Mesendoderm (in vitro differentiated cells): Measurements from ENCODE around the gene TRAPPC10.

ENCODE experiments used
- DNase-seq: peaks from one replicate; pipeline ENCODE4 v3.0.0; 2013
- H2AK5ac ChIP-seq: 2 replicates; pipeline ENCODE4 v1.6.1; 2013; ENCODE audit warnings: low read length, inconsistent platforms
- H2BK120ac ChIP-seq: 2 replicates; pipeline ENCODE4 v1.6.1; 2013; ENCODE audit warnings: low read depth, mild to moderate bottlenecking, low read length, moderate library complexity, mixed read lengths
- H2BK15ac ChIP-seq: replicated peaks from 2 replicates; pipeline ENCODE4 v1.6.1; 2013; ENCODE audit warnings: low read depth, mild to moderate bottlenecking, moderate library complexity
- H2BK5ac ChIP-seq: 2 replicates; pipeline ENCODE4 v1.6.1; 2013; ENCODE audit warnings: low read length, inconsistent platforms
- H3K18ac ChIP-seq: 2 replicates; pipeline ENCODE4 v1.6.1; 2013; ENCODE audit warnings: mild to moderate bottlenecking, low read length, mixed read lengths
- H3K23ac ChIP-seq: one replicate; pipeline ENCODE4 v1.6.1; 2013; ENCODE audit warnings: low read length
- H3K27ac ChIP-seq: 2 replicates; pipeline ENCODE4 v1.5.1; 2013; ENCODE audit warnings: low read depth, mild to moderate bottlenecking, inconsistent platforms, low read length, moderate library complexity
- H3K27me3 ChIP-seq: 2 replicates; pipeline ENCODE4 v1.6.1; 2013; ENCODE audit warnings: low read length, control low read depth, mild to moderate bottlenecking, inconsistent platforms; ENCODE audit not compliant: insufficient read depth, poor library complexity
- H3K36me3 ChIP-seq: 2 replicates; pipeline ENCODE4 v1.6.1; 2013; ENCODE audit warnings: low read length, inconsistent platforms; ENCODE audit not compliant: control insufficient read depth, insufficient read depth
- H3K4ac ChIP-seq: one replicate; pipeline ENCODE4 v1.6.1; 2013; ENCODE audit warnings: low read depth, mild to moderate bottlenecking, low read length, moderate library complexity
- H3K4me1 ChIP-seq: 2 replicates; pipeline ENCODE4 v1.6.1; 2013; ENCODE audit warnings: low read depth, low read length, inconsistent platforms; ENCODE audit not compliant: control insufficient read depth
- H3K4me2 ChIP-seq: 2 replicates; pipeline ENCODE4 v1.6.1; 2013; ENCODE audit warnings: low read length
- H3K4me3 ChIP-seq: 2 replicates; pipeline ENCODE4 v1.5.1; 2013; ENCODE audit warnings: mild to moderate bottlenecking, low read length
- H3K56ac ChIP-seq: one replicate; pipeline ENCODE4 v1.6.1; 2013; ENCODE audit warnings: low read length
- H3K79me1 ChIP-seq: 2 replicates; pipeline ENCODE4 v1.6.1; 2013; ENCODE audit warnings: low read length, inconsistent platforms
- H3K79me2 ChIP-seq: 2 replicates; pipeline ENCODE4 v1.6.1; 2013; ENCODE audit warnings: mild to moderate bottlenecking, low read length; ENCODE audit not compliant: control insufficient read depth, insufficient read depth
- H3K9ac ChIP-seq: 2 replicates; pipeline ENCODE4 v1.6.1; 2013; ENCODE audit warnings: low read length, inconsistent platforms
- H4K5ac ChIP-seq: one replicate; pipeline ENCODE4 v1.6.1; 2013; ENCODE audit warnings: low read length
- H4K8ac ChIP-seq: one replicate; pipeline ENCODE4 v1.6.1; 2013; ENCODE audit warnings: low read depth, mild to moderate bottlenecking, control low read depth, low read length, moderate library complexity
- WGBS: extraction: QIAGEN DNeasy Blood & Tissue Kit; methylation state at CpG from one replicate; pipeline ENCODE4 v1.1.7; 2013; ENCODE audit warnings: low lambda C conversion rate, missing lambda C conversion rate; ENCODE audit not compliant: insufficient coverage; ENCODE audit errors: extremely low coverage; 5-methylcytosine and 5-hydroxymethylcytosine counted together

TRAPPC10 gene

GRCh38 chr21:44059710-44060109, 47.6 kb downstream of the TRAPPC10 start:
- WGBS, result no CpG with 5 or more reads among the region's 4 CpGs
- Histone ChIP-seq H3K9ac (no peak overlapping the region), H3K4me3 (no peak overlapping the region), H3K79me2 (no peaks in the 10 kb centered on the region), H2BK15ac (no peak overlapping the region), H3K4me2 (no peak overlapping the region), H2BK120ac (no peak overlapping the region), H3K23ac (no peak overlapping the region), H3K27me3 (no peaks in the 10 kb centered on the region), H2BK5ac (no peak overlapping the region), H4K5ac (no peak overlapping the region), H2AK5ac (no peak overlapping the region), H3K36me3 (peaks cover 11% of the 10 kb centered on the region), H3K27ac (no peak overlapping the region), H3K4ac (no peak overlapping the region), H3K4me1 (no peaks in the 10 kb centered on the region), H3K79me1 (peaks cover 6% of the 10 kb centered on the region), H4K8ac (no peak overlapping the region), H3K18ac (no peak overlapping the region), H3K56ac (no peak overlapping the region)
- no peak for DNase-seq

- no peaks in the 10 kb centered on the region for H3K27me3 ChIP-seq
- no peak overlapping the region for H3K4me3 ChIP-seq
- no peak overlapping the region for H4K8ac ChIP-seq
- no peaks in the 10 kb centered on the region for H3K4me1 ChIP-seq
- DNase-seq, result no peak
- H3K4ac ChIP-seq, result no peak overlapping the region
- no peak overlapping the region for H3K9ac ChIP-seq
- no peak overlapping the region for H3K27ac ChIP-seq
- no peak overlapping the region for H3K4me2 ChIP-seq
- H4K5ac ChIP-seq, result no peak overlapping the region
- H2AK5ac ChIP-seq, result no peak overlapping the region
- no peak overlapping the region for H2BK15ac ChIP-seq
- no peak overlapping the region for H2BK5ac ChIP-seq
- peaks cover 11% of the 10 kb centered on the region for H3K36me3 ChIP-seq
- H3K79me2 ChIP-seq, result no peaks in the 10 kb centered on the region
- WGBS, result no CpG with 5 or more reads among the region's 7 CpGs
- peaks cover 5% of the 10 kb centered on the region for H3K79me1 ChIP-seq
- H2BK120ac ChIP-seq, result no peak overlapping the region
- no peak overlapping the region for H3K23ac ChIP-seq
- no peak overlapping the region for H3K56ac ChIP-seq
- no peak overlapping the region for H3K18ac ChIP-seq
Observed at GRCh38 chr21:44062380-44062779, 50.3 kb downstream of the TRAPPC10 start.

- no CpG with 5 or more reads among the region's 19 CpGs for WGBS
- no peak overlapping the region for H2BK15ac ChIP-seq
- no peak for DNase-seq
- no peaks in the 10 kb centered on the region for H3K79me2 ChIP-seq
- H3K4me1 ChIP-seq, result no peaks in the 10 kb centered on the region
- H3K79me1 ChIP-seq, result peaks cover 8% of the 10 kb centered on the region
- H3K9ac ChIP-seq, result no peak overlapping the region
- no peak overlapping the region for H3K27ac ChIP-seq
- H3K56ac ChIP-seq, result no peak overlapping the region
- no peak overlapping the region for H3K4me2 ChIP-seq
- no peaks in the 10 kb centered on the region for H3K27me3 ChIP-seq
- H3K4me3 ChIP-seq, result no peak overlapping the region
- H3K4ac ChIP-seq, result no peak overlapping the region
- no peak overlapping the region for H3K23ac ChIP-seq
- no peak overlapping the region for H2AK5ac ChIP-seq
- peaks cover 11% of the 10 kb centered on the region for H3K36me3 ChIP-seq
- no peak overlapping the region for H4K8ac ChIP-seq
- H4K5ac ChIP-seq, result no peak overlapping the region
- H3K18ac ChIP-seq, result no peak overlapping the region
- H2BK120ac ChIP-seq, result no peak overlapping the region
- H2BK5ac ChIP-seq, result no peak overlapping the region
Observed at GRCh38 chr21:44063151-44063912, 51.2 kb downstream of the TRAPPC10 start.

GRCh38 chr21:44064852-44065403, 52.8 kb downstream of the TRAPPC10 start:
- Histone ChIP-seq H4K8ac (no peak overlapping the region), H2BK120ac (no peak overlapping the region), H3K23ac (no peak overlapping the region), H3K9ac (no peak overlapping the region), H3K56ac (no peak overlapping the region), H3K4ac (no peak overlapping the region), H3K79me1 (peaks cover 12% of the 10 kb centered on the region), H3K18ac (no peak overlapping the region), H3K27ac (no peak overlapping the region), H3K79me2 (no peaks in the 10 kb centered on the region), H4K5ac (no peak overlapping the region), H2BK5ac (no peak overlapping the region), H3K4me1 (no peaks in the 10 kb centered on the region), H3K36me3 (peaks cover 11% of the 10 kb centered on the region), H3K4me3 (no peak overlapping the region), H3K27me3 (no peaks in the 10 kb centered on the region), H3K4me2 (no peak overlapping the region), H2AK5ac (no peak overlapping the region), H2BK15ac (no peak overlapping the region)
- no CpG with 5 or more reads among the region's 13 CpGs for WGBS
- DNase-seq, result no peak

GRCh38 chr21:44065428-44065827, 53.3 kb downstream of the TRAPPC10 start:
- no peak overlapping the region for H2AK5ac ChIP-seq
- no peak overlapping the region for H4K5ac ChIP-seq
- H3K18ac ChIP-seq, result no peak overlapping the region
- no peak overlapping the region for H3K4me2 ChIP-seq
- H2BK15ac ChIP-seq, result no peak overlapping the region
- no peak overlapping the region for H3K27ac ChIP-seq
- DNase-seq, result no peak
- H3K79me1 ChIP-seq, result peaks cover 13% of the 10 kb centered on the region
- H3K4ac ChIP-seq, result no peak overlapping the region
- H2BK5ac ChIP-seq, result no peak overlapping the region
- no peak overlapping the region for H3K56ac ChIP-seq
- no peaks in the 10 kb centered on the region for H3K79me2 ChIP-seq
- no peak overlapping the region for H4K8ac ChIP-seq
- H3K36me3 ChIP-seq, result peaks cover 11% of the 10 kb centered on the region
- no peaks in the 10 kb centered on the region for H3K4me1 ChIP-seq
- H3K23ac ChIP-seq, result no peak overlapping the region
- no peak overlapping the region for H3K4me3 ChIP-seq
- H2BK120ac ChIP-seq, result no peak overlapping the region
- no peak overlapping the region for H3K9ac ChIP-seq
- no peaks in the 10 kb centered on the region for H3K27me3 ChIP-seq
- no CpG with 5 or more reads among the region's 9 CpGs for WGBS
